ENCODE measurements around the gene ISG20. TPM values are rescaled to one million over a fixed set of nuclear protein-coding genes. Genes with fewer than 3 reads are reported as not detected.

Gene ISG20
- total RNA-seq, 1 experiment from 2014 or later, result 9.7 TPM

DNA sequence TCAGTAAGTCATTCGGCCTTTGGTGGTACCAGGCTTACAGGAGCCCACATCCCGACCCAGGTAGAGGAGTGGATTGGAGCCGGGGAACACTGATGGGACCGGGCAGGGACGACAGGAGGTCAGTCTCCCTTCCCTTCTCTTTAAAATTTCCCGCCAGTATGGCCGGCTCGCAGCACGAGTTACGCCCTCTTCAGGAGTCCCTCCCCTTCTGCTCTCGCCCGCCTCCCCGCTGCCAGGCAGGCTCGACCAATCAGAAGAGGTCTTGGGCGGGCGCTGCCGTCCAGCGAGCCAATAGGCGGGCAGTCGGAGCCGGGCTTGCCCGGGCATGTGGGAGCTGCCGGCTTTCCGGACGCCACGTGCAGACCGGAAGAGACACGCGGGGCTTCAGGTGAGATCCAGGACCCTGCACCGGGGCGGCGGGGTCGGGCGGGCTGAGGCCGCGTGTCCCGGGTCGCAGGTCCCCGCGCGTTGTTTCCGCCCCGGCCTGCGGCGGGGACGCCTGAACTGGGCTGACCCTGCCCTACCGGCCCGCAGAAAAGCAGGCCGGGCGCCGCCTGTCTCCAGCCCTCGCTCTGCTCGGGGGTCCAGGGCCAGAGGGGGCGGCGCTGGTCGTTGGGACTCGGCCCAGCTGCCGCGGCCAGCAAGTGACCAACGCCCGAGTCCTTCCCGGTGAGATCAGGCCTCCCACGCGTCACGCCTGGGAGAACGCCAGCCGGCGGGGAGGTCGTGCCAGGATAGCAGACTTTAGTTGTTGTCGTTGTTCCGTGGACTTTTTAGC lies 17.6 kb upstream of the ISG20 start, which contains the start of gene AEN:
TSS of gene AEN (plus strand) at position 346 of the 778 bp plus-strand sequence. CDS start 4,870 bp downstream, outside the sequence.
- Mint-ChIP-seq H3K9me3 (ENCODE audit: unreplicated experiment) (no peaks in the 10 kb centered on the region), H3K4me1 (ENCODE audit: insufficient read depth, unreplicated experiment) (peaks cover 25% of the 10 kb centered on the region), H3K27me3 (ENCODE audit: insufficient read depth, unreplicated experiment) (no peaks in the 10 kb centered on the region), H3K4me3 (ENCODE audit: unreplicated experiment) (peak within 1 kb of the TSS; percentile 87), H3K27ac (ENCODE audit: low read depth, unreplicated experiment) (peak within 1 kb of the TSS; percentile 81), H3K36me3 (ENCODE audit: insufficient read depth, unreplicated experiment) (peaks cover 19% of the 10 kb centered on the region)
- ChIA-PET POLR2A (interaction anchor here (0.7 to 1.9 kb wide), 3 partner anchors 11 to 551 kb away, joined by 3 to 14 read pairs (median 8); no protein-coding TSS in a partner anchor), CTCF (interaction anchor here (2.1 kb wide), 1 partner anchor 17 kb away, joined by 11 read pairs; the partner anchor contains the start of gene ISG20)
- BruUV-seq (replicated peaks), result no TSS peak
- peak; percentile 95 for DNase-seq (ENCODE audit: unreplicated experiment)
- TF ChIP-seq, protein P1, sequence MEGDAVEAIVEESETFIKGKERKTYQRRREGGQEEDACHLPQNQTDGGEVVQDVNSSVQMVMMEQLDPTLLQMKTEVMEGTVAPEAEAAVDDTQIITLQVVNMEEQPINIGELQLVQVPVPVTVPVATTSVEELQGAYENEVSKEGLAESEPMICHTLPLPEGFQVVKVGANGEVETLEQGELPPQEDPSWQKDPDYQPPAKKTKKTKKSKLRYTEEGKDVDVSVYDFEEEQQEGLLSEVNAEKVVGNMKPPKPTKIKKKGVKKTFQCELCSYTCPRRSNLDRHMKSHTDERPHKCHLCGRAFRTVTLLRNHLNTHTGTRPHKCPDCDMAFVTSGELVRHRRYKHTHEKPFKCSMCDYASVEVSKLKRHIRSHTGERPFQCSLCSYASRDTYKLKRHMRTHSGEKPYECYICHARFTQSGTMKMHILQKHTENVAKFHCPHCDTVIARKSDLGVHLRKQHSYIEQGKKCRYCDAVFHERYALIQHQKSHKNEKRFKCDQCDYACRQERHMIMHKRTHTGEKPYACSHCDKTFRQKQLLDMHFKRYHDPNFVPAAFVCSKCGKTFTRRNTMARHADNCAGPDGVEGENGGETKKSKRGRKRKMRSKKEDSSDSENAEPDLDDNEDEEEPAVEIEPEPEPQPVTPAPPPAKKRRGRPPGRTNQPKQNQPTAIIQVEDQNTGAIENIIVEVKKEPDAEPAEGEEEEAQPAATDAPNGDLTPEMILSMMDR (IDR thresholded peaks at IDR 0.05; ENCODE audit: unreplicated experiment), result no peak
- intact Hi-C loops (cut with micrococcal nuclease), result loop anchor here (5.0 kb wide), 2 partner anchors 74 to 154 kb away; partner anchors contain the start of genes DET1, MRPL46 and MRPS11

DNA sequence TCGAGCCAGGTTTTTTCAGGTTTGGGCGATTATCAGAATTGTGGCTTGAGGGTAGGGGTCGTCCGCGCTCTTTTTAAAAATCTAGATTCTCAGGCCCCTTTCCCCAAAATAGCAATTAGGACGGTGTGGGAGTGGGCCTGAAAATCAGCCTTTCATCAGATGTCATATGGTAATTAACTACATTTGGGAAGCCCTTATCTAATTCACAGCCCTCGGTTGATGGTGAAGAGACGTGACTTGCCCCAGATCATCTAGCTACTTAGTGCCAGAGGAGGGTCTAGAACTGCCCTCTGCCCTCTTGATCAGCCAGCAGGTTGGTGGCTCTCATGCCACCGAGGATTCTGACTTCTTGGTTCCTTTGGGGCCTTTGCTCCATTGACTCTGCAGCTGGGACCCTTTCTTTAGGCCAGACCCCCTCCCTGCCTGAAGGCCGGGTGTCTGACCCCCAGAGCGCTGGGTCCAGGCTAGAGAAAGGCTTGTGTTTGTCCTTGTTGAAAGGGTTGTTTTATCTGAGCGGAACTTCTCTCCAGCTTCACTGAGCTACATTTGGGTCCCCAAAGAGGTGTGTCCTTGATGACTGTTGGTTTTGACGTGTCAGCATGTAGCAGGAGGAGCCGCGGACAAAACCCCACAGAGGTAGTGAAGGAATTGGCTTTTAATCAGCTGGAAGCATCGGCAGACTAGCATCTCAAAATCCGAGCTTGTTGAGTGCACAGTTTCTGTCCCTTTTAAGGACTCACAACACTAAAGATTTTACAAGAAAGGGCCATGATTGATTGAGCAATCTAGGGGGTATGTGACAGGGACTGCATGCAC lies 16.8 kb upstream of the ISG20 start:
- H3K27me3 Mint-ChIP-seq (ENCODE audit: insufficient read depth, unreplicated experiment), result no peaks in the 10 kb centered on the region
- H3K4me1 Mint-ChIP-seq (ENCODE audit: insufficient read depth, unreplicated experiment), result peaks cover 27% of the 10 kb centered on the region
- no peaks in the 10 kb centered on the region for H3K9me3 Mint-ChIP-seq (ENCODE audit: unreplicated experiment)
- TF ChIP-seq, protein P1 (IDR thresholded peaks at IDR 0.05; ENCODE audit: unreplicated experiment), result no peak
- TSS peak; percentile 81 for BruUV-seq (replicated peaks)
- DNase-seq (ENCODE audit: unreplicated experiment), result peak; percentile 40
- H3K4me3 Mint-ChIP-seq (ENCODE audit: unreplicated experiment), result peak overlapping the region; percentile 87
- peaks cover 27% of the 10 kb centered on the region for H3K36me3 Mint-ChIP-seq (ENCODE audit: insufficient read depth, unreplicated experiment)
- peak overlapping the region; percentile 81 for H3K27ac Mint-ChIP-seq (ENCODE audit: low read depth, unreplicated experiment)
- ChIA-PET POLR2A (interaction anchor here (0.7 to 1.9 kb wide), 3 partner anchors 11 to 550 kb away, joined by 3 to 14 read pairs (median 8); no protein-coding TSS in a partner anchor), CTCF (interaction anchor here (0.6 to 2.1 kb wide), 4 partner anchors 16 to 559 kb away, joined by 3 to 11 read pairs (median 3); partner anchors contain the start of gene ISG20)
- intact Hi-C loops (cut with micrococcal nuclease), result loop anchor here (5.0 kb wide), 2 partner anchors 75 to 155 kb away; partner anchors contain the start of genes DET1, MRPL46 and MRPS11

DNA sequence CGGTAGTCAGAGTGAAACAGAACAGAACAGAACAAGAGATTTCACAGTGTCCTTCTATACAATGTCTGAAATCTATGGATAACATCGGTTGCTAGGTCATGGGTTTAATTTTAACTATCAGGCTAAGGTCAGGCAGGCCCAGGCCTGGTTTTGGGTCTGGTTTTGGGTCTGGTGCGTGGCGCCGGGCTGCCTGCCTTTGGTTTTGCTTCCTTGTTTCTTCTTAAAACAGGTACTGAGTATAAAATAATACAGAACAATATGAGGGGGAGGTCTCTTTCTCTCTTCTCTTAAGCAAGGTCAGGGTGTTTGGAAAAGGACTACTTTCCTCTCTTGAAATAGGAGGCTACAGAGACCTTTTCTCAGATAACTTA lies 16.2 kb upstream of the ISG20 start:
- TSS peak; percentile 47 for BruUV-seq (replicated peaks)

More for the DNA sequence above, 16.2 kb upstream of the ISG20 start:
- Mint-ChIP-seq H3K27me3 (ENCODE audit: insufficient read depth, unreplicated experiment) (no peaks in the 10 kb centered on the region), H3K27ac (ENCODE audit: low read depth, unreplicated experiment) (peak overlapping the region; percentile 81), H3K4me1 (ENCODE audit: insufficient read depth, unreplicated experiment) (peaks cover 33% of the 10 kb centered on the region), H3K36me3 (ENCODE audit: insufficient read depth, unreplicated experiment) (peaks cover 33% of the 10 kb centered on the region), H3K9me3 (ENCODE audit: unreplicated experiment) (no peaks in the 10 kb centered on the region), H3K4me3 (ENCODE audit: unreplicated experiment) (peak overlapping the region; percentile 87)
- intact Hi-C loops (cut with micrococcal nuclease), result loop anchor here (5.0 kb wide), 2 partner anchors 75 to 155 kb away; partner anchors contain the start of genes DET1, MRPL46 and MRPS11
- POLR2A ChIA-PET, result interaction anchor here (1.7 to 1.9 kb wide), 2 partner anchors 10 to 13 kb away, joined by 8 to 14 read pairs; no protein-coding TSS in a partner anchor
- no peak for DNase-seq (ENCODE audit: unreplicated experiment)
- TF ChIP-seq, protein P1 (IDR thresholded peaks at IDR 0.05; ENCODE audit: unreplicated experiment), result no peak
- CTCF ChIA-PET, result interaction anchor here (0.6 to 2.1 kb wide), 3 partner anchors 16 to 558 kb away, joined by 3 to 11 read pairs (median 3); partner anchors contain the start of gene ISG20

Measured in MCF 10A (cell line).